Stimulated activated naive CD4-positive, alpha-beta T cell (primary cell): ENCODE measurements around the gene MRPL36.
"Not testable (repeated sequence)": the region's sequence is repeated elsewhere in the genome, so short reads cannot be mapped to it uniquely, and the experiment has no call there.

Experiments
- DNase-seq, 6 experiments: peaks; one replicate each; lab custom pipeline; 2025; lab: John Stamatoyannopoulos, UW

MRPL36 gene

GRCh38 chr5:1799602-1800471, at the start of gene MRPL36:
TSS of gene MRPL36 (minus strand) at chr5:1799837. CDS start at chr5:1798935, 902 bp downstream.
- DNase-seq = peak; percentile 79 to 92 (median 90)

- no peak for DNase-seq
Measured at GRCh38 chr5:1847611-1848010, 48.0 kb upstream of the MRPL36 start.

GRCh38 chr5:1847056-1847455, 47.4 kb upstream of the MRPL36 start:
- DNase-seq = no peak

GRCh38 chr5:1846583-1846982, 46.9 kb upstream of the MRPL36 start:
- no peak for DNase-seq

GRCh38 chr5:1845696-1846095, 46.1 kb upstream of the MRPL36 start:
- no peak for DNase-seq

GRCh38 chr5:1844708-1845436, 45.2 kb upstream of the MRPL36 start:
- no peak for DNase-seq

- DNase-seq = not testable (repeated sequence)
Measured at GRCh38 chr5:1843761-1844160, 44.1 kb upstream of the MRPL36 start.

GRCh38 chr5:1842004-1842819, 42.6 kb upstream of the MRPL36 start:
- DNase-seq = no peak

- DNase-seq = no peak
Measured at GRCh38 chr5:1840741-1841521, 41.3 kb upstream of the MRPL36 start.

- no peak for DNase-seq
Measured at GRCh38 chr5:1840071-1840547, 40.5 kb upstream of the MRPL36 start.

GRCh38 chr5:1838013-1838412, 38.4 kb upstream of the MRPL36 start:
- no peak for DNase-seq

GRCh38 chr5:1836891-1837880, 37.5 kb upstream of the MRPL36 start:
- DNase-seq = no peak

- no peak for DNase-seq
Measured at GRCh38 chr5:1836176-1836890, 36.7 kb upstream of the MRPL36 start.

- no peak for DNase-seq
Measured at GRCh38 chr5:1835431-1835830, 35.8 kb upstream of the MRPL36 start.

- DNase-seq = no peak
Measured at GRCh38 chr5:1834721-1835429, 35.2 kb upstream of the MRPL36 start.

GRCh38 chr5:1834022-1834551, 34.5 kb upstream of the MRPL36 start:
- DNase-seq = no peak

- no peak for DNase-seq
Measured at GRCh38 chr5:1833264-1834021, 33.8 kb upstream of the MRPL36 start.
